ENCODE data around the gene C17orf107. TPM values are rescaled to one million over a fixed set of nuclear protein-coding genes. Genes with fewer than 3 reads are reported as not detected.

The C17orf107 gene
- total RNA-seq, 1 donor from 2014 or later, result 0.80 TPM

DNA sequence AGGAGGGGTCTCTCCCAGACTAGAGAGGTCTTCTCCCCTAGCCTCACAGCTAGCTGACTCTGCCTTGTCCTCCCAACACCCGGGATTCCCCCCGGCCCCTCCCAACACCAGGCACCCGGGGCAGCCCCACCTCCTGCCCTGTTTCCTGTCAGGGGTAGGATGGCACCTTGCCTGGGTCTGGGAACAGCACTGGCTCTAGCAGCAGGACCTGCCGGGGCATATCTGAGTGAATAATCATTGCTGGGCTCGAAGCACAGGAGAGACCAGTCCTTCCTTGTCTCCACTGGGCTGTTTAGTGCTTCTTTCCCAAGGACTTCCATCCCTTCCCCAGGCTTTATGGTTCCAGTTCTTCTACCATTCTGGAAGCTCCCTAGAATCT, 40.5 kb upstream of the C17orf107 start:
- TF ChIP-seq, protein P1, sequence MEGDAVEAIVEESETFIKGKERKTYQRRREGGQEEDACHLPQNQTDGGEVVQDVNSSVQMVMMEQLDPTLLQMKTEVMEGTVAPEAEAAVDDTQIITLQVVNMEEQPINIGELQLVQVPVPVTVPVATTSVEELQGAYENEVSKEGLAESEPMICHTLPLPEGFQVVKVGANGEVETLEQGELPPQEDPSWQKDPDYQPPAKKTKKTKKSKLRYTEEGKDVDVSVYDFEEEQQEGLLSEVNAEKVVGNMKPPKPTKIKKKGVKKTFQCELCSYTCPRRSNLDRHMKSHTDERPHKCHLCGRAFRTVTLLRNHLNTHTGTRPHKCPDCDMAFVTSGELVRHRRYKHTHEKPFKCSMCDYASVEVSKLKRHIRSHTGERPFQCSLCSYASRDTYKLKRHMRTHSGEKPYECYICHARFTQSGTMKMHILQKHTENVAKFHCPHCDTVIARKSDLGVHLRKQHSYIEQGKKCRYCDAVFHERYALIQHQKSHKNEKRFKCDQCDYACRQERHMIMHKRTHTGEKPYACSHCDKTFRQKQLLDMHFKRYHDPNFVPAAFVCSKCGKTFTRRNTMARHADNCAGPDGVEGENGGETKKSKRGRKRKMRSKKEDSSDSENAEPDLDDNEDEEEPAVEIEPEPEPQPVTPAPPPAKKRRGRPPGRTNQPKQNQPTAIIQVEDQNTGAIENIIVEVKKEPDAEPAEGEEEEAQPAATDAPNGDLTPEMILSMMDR (IDR thresholded peaks at IDR 0.05; ENCODE audit: borderline replicate concordance), result no peak
- Histone ChIP-seq H3K36me3 (peaks cover 9% of the 10 kb centered on the region), H3K27ac (replicated peaks) (peak overlapping the region; percentile 89), H3K4me3 (peak overlapping the region; percentile 40), H3K27me3 (ENCODE audit: low read depth) (no peaks in the 10 kb centered on the region), H3K9me3 (replicated peaks) (no peaks in the 10 kb centered on the region), H3K4me1 (peaks cover 63% of the 10 kb centered on the region)
- intact Hi-C loops (cut with micrococcal nuclease), result no loop called here
- peak; percentile 63 for DNase-seq

DNA sequence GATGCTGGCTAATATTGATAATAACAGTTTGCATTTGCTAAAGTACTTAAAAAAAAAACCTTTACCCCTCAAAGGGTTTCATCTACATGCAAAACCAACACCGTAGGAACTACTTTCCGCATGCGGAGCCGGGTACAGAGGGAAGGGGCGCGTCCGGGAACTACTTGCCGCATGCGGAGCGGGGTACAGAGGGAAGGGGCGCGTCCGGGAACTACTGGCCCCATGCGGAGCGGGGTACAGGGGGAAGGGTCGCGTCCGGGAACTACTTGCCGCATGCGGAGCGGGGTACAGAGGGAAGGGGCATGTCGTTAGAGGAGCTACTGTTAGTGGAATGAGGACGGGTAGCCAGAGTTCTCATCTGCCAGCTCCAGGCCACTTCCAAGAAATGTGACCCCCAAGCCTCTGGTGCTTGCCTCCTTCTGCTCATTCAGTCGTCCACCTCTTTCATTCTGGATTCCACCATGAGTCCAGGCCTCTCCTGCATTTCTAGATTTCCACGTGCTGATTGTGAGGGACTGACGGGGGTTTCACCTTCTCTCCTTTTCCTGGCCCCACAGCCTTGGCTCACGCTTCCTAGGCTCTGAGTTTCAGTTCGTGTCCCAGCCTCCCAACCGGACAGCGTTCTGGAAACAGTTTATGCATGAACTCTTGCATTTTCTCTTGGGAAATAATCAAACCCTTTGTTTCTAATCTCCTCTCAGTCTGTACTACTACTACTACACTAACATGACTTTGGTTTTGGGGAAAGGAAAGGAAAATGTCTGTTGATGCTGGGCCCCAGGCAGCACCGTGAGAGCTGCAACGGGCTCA, 39.3 kb upstream of the C17orf107 start:
- intact Hi-C loops (cut with micrococcal nuclease), result no loop called here
- Histone ChIP-seq H3K4me1 (peaks cover 63% of the 10 kb centered on the region), H3K9me3 (replicated peaks) (no peaks in the 10 kb centered on the region), H3K27ac (replicated peaks) (peak overlapping the region; percentile 89), H3K27me3 (ENCODE audit: low read depth) (no peaks in the 10 kb centered on the region), H3K36me3 (no peaks in the 10 kb centered on the region), H3K4me3 (peak overlapping the region; percentile 17)
- no peak for DNase-seq
- TF ChIP-seq, protein P1 (IDR thresholded peaks at IDR 0.05; ENCODE audit: borderline replicate concordance), result no peak

DNA sequence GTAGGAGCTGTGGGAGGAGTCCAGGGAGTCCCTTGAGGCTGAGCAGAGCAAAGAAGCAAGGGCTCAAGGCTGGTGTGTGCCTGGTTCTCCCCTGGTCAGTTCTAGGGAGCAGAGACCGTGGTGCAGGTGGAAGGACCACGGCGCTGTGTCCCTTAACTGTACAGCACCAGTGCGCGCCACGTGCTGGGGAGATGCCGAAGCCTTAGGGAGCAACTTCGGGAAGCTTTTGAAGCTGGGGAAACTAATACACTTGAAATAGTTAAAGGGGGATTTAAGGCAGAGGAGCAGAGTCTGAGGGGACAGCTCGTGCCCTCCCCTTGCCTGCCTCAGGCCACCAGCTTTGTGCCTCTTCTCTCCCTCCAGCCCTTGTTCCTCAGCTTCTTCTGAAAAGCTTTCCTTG, 38.7 kb upstream of the C17orf107 start:
- H3K27ac ChIP-seq (replicated peaks), result peak overlapping the region; percentile 89
- H3K36me3 ChIP-seq, result no peaks in the 10 kb centered on the region
- no peak overlapping the region for H3K4me3 ChIP-seq
- peaks cover 63% of the 10 kb centered on the region for H3K4me1 ChIP-seq
- TF ChIP-seq, protein P1 (IDR thresholded peaks at IDR 0.05; ENCODE audit: borderline replicate concordance), result no peak
- no peaks in the 10 kb centered on the region for H3K9me3 ChIP-seq (replicated peaks)
- intact Hi-C loops (cut with micrococcal nuclease), result no loop called here
- no peak for DNase-seq
- no peaks in the 10 kb centered on the region for H3K27me3 ChIP-seq (ENCODE audit: low read depth)

DNA sequence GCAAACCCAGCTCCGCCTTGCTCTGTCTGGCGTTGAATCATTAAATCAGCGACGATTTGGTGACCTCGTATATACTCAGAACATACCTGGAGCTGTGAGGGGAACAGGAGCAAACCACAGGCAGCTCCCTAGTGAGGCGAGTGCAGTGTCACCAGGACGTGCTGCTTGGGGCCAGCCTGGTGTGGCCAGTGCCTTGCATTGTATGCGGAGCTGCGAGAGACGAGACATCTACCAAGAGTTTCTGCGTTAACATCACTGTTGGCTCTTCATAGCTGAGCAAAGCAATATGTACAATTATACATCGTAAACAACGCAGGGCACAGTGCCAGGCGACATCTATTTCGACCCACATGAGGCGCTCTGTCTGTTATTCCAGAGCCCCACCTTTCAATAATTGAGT, 38.3 kb upstream of the C17orf107 start:
- H3K4me1 ChIP-seq, result peaks cover 60% of the 10 kb centered on the region
- no peaks in the 10 kb centered on the region for H3K9me3 ChIP-seq (replicated peaks)
- DNase-seq, result no peak
- no peaks in the 10 kb centered on the region for H3K36me3 ChIP-seq
- intact Hi-C loops (cut with micrococcal nuclease), result no loop called here
- no peak overlapping the region for H3K4me3 ChIP-seq
- peak overlapping the region; percentile 89 for H3K27ac ChIP-seq (replicated peaks)
- TF ChIP-seq, protein P1 (IDR thresholded peaks at IDR 0.05; ENCODE audit: borderline replicate concordance), result no peak
- no peaks in the 10 kb centered on the region for H3K27me3 ChIP-seq (ENCODE audit: low read depth)

DNA sequence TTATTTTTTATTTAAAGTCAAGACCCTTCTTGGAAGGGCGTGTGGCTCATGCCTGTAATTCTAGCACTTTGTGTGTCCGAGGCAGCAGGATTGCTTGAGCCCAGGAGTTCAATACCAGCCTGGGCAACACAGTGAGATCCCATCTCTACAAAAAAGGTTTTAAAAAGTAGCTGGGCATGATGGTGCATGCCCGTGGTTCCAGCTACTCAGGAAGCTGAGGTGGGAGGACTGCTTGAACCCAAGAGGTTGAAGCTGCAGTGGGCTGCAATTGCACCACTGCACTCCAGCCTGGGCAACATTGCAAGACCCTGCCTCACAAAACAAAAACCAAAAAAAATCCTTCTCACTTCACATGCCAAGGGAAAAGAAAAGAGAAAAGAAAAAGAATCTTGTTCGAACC, 36.6 kb upstream of the C17orf107 start:
- intact Hi-C loops (cut with micrococcal nuclease), result no loop called here
- H3K27me3 ChIP-seq (ENCODE audit: low read depth), result no peaks in the 10 kb centered on the region
- no peaks in the 10 kb centered on the region for H3K36me3 ChIP-seq
- DNase-seq, result no peak
- no peaks in the 10 kb centered on the region for H3K9me3 ChIP-seq (replicated peaks)
- no peak overlapping the region for H3K27ac ChIP-seq (replicated peaks)
- peaks cover 43% of the 10 kb centered on the region for H3K4me1 ChIP-seq
- TF ChIP-seq, protein P1 (IDR thresholded peaks at IDR 0.05; ENCODE audit: borderline replicate concordance), result no peak
- no peak overlapping the region for H3K4me3 ChIP-seq

Data from left ventricle myocardium inferior (tissue), 1 donor.